ENCODE results near the gene OR6T1.

The OR6T1 gene, protein sequence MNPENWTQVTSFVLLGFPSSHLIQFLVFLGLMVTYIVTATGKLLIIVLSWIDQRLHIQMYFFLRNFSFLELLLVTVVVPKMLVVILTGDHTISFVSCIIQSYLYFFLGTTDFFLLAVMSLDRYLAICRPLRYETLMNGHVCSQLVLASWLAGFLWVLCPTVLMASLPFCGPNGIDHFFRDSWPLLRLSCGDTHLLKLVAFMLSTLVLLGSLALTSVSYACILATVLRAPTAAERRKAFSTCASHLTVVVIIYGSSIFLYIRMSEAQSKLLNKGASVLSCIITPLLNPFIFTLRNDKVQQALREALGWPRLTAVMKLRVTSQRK

DNA sequence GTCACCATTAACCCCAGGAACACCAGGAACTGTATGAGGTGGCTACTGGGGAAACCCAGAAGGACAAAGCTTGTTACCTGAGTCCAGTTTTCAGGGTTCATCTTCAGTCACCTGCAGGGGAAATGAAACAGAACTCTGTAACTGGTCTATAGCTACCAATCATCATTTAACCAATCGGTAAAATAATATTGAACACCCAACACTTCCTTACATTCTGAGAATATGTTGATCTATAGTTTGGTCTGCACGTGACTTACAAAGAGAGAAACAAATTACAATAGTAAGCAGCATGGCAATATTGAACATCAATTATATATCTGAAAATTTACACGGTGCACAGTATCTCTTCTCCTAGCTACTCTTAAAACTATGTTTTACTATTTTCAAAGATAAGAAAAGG lies at the start of gene OR6T1:
Gene OR6T1 (minus strand): TSS at position 101 of the 400 bp plus-strand sequence. CDS start 0 bp downstream, at position 101.
- H3K4me3 ChIP-seq (ENCODE audit: low read depth, low read length), result no peak within 1 kb of the TSS
- TF ChIP-seq CTCF (IDR thresholded peaks at IDR 0.05; ENCODE audit: control insufficient read depth, extremely low read depth, insufficient read depth), result no peak
- DNase-seq (ENCODE audit: low read depth), result no peak

- TF ChIP-seq CTCF (IDR thresholded peaks at IDR 0.05; ENCODE audit: control insufficient read depth, extremely low read depth, insufficient read depth), result no peak
- DNase-seq (ENCODE audit: low read depth), result no peak
- no peak overlapping the region for H3K4me3 ChIP-seq (ENCODE audit: low read depth, low read length)
These were observed 35.7 kb upstream of the OR6T1 start for GRCh38 chr11:123979311-123979710.

GRCh38 chr11:123977731-123978347 lies 34.2 kb upstream of the OR6T1 start, which contains the start of gene OR10S1:
OR10S1 (minus strand) TSS chr11:123977781; CDS start chr11:123977664, 117 bp downstream.
- no peak within 1 kb of the TSS for H3K4me3 ChIP-seq (ENCODE audit: low read depth, low read length)
- DNase-seq (ENCODE audit: low read depth), result no peak
- TF ChIP-seq CTCF (IDR thresholded peaks at IDR 0.05; ENCODE audit: control insufficient read depth, extremely low read depth, insufficient read depth), result no peak

DNA sequence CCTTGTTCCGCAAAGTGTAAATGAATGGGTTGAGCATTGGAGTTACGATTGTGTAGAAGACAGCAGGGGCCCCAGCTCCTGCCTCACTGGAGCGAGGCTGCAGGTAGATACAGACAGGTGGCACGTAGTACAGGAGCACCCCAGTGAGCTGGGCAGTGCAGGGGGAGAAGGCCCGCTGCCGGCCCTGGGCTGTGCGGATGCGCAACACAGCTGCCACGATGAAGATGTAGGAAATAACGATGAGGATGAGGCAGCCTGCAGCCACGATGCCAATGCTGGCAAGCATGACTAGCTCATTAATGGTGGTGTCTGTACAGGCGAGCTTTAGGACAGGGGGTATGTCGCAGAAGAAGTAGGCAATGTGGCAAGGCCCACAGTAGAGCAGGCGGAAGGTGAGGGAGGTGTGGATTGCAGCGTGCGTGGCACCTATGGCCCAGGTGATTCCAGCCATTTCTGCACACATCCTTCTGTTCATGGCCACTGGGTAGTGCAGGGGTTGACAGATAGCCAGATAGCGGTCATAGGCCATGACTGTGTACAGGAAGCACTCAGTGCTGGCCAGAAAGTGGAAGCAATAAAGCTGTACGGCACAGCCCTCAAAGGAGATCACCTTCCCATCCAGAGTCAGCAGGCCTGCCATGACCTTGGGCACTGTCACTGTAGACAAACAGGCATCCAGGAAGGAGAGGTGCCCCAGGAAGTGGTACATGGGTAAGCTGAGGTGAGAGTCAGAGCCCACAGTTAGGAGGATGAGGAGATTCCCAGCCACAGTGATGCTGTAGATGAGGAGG lies 33.3 kb upstream of the OR6T1 start:
- no peak for DNase-seq (ENCODE audit: low read depth)
- H3K4me3 ChIP-seq (ENCODE audit: low read depth, low read length), result no peak overlapping the region
- no peak for TF ChIP-seq CTCF (IDR thresholded peaks at IDR 0.05; ENCODE audit: control insufficient read depth, extremely low read depth, insufficient read depth)

GRCh38 chr11:123973816-123974215 lies 30.2 kb upstream of the OR6T1 start:
- H3K4me3 ChIP-seq (ENCODE audit: low read depth, low read length), result no peak overlapping the region
- no peak for DNase-seq (ENCODE audit: low read depth)
- no peak for TF ChIP-seq CTCF (IDR thresholded peaks at IDR 0.05; ENCODE audit: control insufficient read depth, extremely low read depth, insufficient read depth)

GRCh38 chr11:123956752-123957151 lies 13.1 kb upstream of the OR6T1 start:
- no peak for TF ChIP-seq CTCF (IDR thresholded peaks at IDR 0.05; ENCODE audit: control insufficient read depth, extremely low read depth, insufficient read depth)
- DNase-seq (ENCODE audit: low read depth), result no peak
- H3K4me3 ChIP-seq (ENCODE audit: low read depth, low read length), result no peak overlapping the region
